Measurements from ENCODE around the gene DIP2C. TPM values are rescaled to one million over a fixed set of nuclear protein-coding genes. Genes with fewer than 3 reads are reported as not detected.

Gene DIP2C
- polyA plus RNA-seq, 1 of the 3 experiments (the other 2 are of a cell fraction), result 8.7 TPM

- Histone ChIP-seq H3K4me3 (ENCODE audit: low read depth in 2 of 2, low read length in 1 of 2) (no peak overlapping the region), H3K9me2 (no peaks in the 10 kb centered on the region), H3K79me2 (ENCODE audit: insufficient read depth) (peaks cover 57% of the 10 kb centered on the region), H3K4me1 (ENCODE audit: control insufficient read depth in 1 of 2, insufficient read depth in 2 of 2, low read depth in 1 of 2, low read length in 1 of 2) (peaks cover 18 to 24% of the 10 kb centered on the region in 2 experiments), H3K4me2 (no peak overlapping the region), H3F3A (replicated peaks; ENCODE audit: insufficient read depth) (peaks cover 10% of the 10 kb centered on the region), H3K9ac (no peak overlapping the region), H3K27ac (ENCODE audit: low read depth in 2 of 2, low read length in 1 of 2) (no peak overlapping the region), H3K27me3 (ENCODE audit: insufficient read depth) (no peaks in the 10 kb centered on the region), H3K36me3 (replicated peaks in 1 of 2; ENCODE audit: control insufficient read depth in 1 of 2, insufficient read depth in 2 of 2, low read length in 1 of 2) (no peaks in the 10 kb centered on the region), H3K9me3 (no peaks in the 10 kb centered on the region), H4K20me1 (ENCODE audit: insufficient read depth) (peaks cover 94% of the 10 kb centered on the region), H2AFZ (ENCODE audit: low read depth) (no peak overlapping the region)
- CTCF ChIA-PET, result interaction anchor here (0.7 kb wide), 1 partner anchor 38 kb away, joined by 3 read pairs; no protein-coding TSS in a partner anchor
- POLR2A ChIA-PET, result no interaction called here
- 96% methylated on average over 19 of the region's 20 CpGs for WGBS (ENCODE audit: low lambda C conversion rate)
- no peak for DNase-seq
- TF ChIP-seq SMC3 (IDR thresholded peaks at IDR 0.05; ENCODE audit: low read depth, low read length) (no peak), RFX5 (IDR thresholded peaks at IDR 0.05; ENCODE audit: low read length) (no peak), GABPA (IDR thresholded peaks at IDR 0.05; ENCODE audit: low read depth) (no peak), GATA2 (CRISPR knock-in tag; IDR thresholded peaks at IDR 0.05) (no peak), MEF2A (IDR thresholded peaks at IDR 0.05; ENCODE audit: borderline replicate concordance, low read depth) (no peak), SIN3A (IDR thresholded peaks at IDR 0.05; ENCODE audit: borderline replicate concordance, low read depth, low read length) (no peak), RAD21 (IDR thresholded peaks at IDR 0.05; ENCODE audit: low read length) (no peak), RXRA (IDR thresholded peaks at IDR 0.05; ENCODE audit: borderline replicate concordance, low read depth) (no peak), FOXJ3 (CRISPR knock-in tag; IDR thresholded peaks at IDR 0.05) (no peak)
- TF ChIP-seq, protein P1, sequence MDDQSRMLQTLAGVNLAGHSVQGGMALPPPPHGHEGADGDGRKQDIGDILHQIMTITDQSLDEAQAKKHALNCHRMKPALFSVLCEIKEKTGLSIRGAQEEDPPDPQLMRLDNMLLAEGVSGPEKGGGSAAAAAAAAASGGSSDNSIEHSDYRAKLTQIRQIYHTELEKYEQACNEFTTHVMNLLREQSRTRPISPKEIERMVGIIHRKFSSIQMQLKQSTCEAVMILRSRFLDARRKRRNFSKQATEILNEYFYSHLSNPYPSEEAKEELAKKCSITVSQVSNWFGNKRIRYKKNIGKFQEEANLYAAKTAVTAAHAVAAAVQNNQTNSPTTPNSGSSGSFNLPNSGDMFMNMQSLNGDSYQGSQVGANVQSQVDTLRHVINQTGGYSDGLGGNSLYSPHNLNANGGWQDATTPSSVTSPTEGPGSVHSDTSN (IDR thresholded peaks at IDR 0.05), result no peak
- TF ChIP-seq, protein P2, sequence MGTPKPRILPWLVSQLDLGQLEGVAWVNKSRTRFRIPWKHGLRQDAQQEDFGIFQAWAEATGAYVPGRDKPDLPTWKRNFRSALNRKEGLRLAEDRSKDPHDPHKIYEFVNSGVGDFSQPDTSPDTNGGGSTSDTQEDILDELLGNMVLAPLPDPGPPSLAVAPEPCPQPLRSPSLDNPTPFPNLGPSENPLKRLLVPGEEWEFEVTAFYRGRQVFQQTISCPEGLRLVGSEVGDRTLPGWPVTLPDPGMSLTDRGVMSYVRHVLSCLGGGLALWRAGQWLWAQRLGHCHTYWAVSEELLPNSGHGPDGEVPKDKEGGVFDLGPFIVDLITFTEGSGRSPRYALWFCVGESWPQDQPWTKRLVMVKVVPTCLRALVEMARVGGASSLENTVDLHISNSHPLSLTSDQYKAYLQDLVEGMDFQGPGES (IDR thresholded peaks at IDR 0.05; ENCODE audit: low read depth, low read length), result no peak
Observed at GRCh38 chr10:550665-551372, 138.6 kb downstream of the DIP2C start.

GRCh38 chr10:549391-549790 is 140.1 kb downstream of the DIP2C start:
- Histone ChIP-seq H3K9ac (no peak overlapping the region), H3K4me1 (ENCODE audit: control insufficient read depth in 1 of 2, insufficient read depth in 2 of 2, low read depth in 1 of 2, low read length in 1 of 2) (peaks cover 14 to 20% of the 10 kb centered on the region in 2 experiments; a peak in 3 of 4 replicates), H3F3A (replicated peaks; ENCODE audit: insufficient read depth) (peaks cover 5% of the 10 kb centered on the region), H3K79me2 (ENCODE audit: insufficient read depth) (peaks cover 46% of the 10 kb centered on the region), H3K27ac (ENCODE audit: low read depth in 2 of 2, low read length in 1 of 2) (no peak overlapping the region), H3K27me3 (ENCODE audit: insufficient read depth) (no peaks in the 10 kb centered on the region), H3K36me3 (replicated peaks in 1 of 2; ENCODE audit: control insufficient read depth in 1 of 2, insufficient read depth in 2 of 2, low read length in 1 of 2) (no peaks in the 10 kb centered on the region), H4K20me1 (ENCODE audit: insufficient read depth) (peaks cover 89% of the 10 kb centered on the region), H2AFZ (ENCODE audit: low read depth) (no peak overlapping the region), H3K4me3 (ENCODE audit: low read depth in 2 of 2, low read length in 1 of 2) (no peak overlapping the region), H3K9me2 (no peaks in the 10 kb centered on the region), H3K4me2 (no peak overlapping the region), H3K9me3 (no peaks in the 10 kb centered on the region)
- ChIA-PET POLR2A (no interaction called here), CTCF (interaction anchor here (1.2 kb wide), 1 partner anchor 38 kb away, joined by 3 read pairs; no protein-coding TSS in a partner anchor)
- TF ChIP-seq MEF2A (IDR thresholded peaks at IDR 0.05; ENCODE audit: borderline replicate concordance, low read depth), result no peak
- no peak for TF ChIP-seq SMC3 (IDR thresholded peaks at IDR 0.05; ENCODE audit: low read depth, low read length)
- no peak for TF ChIP-seq ELF1 (IDR thresholded peaks at IDR 0.05)
- TF ChIP-seq TEAD4 (IDR thresholded peaks at IDR 0.05; ENCODE audit: borderline replicate concordance, insufficient read depth), result no peak
- TF ChIP-seq CHD2 (IDR thresholded peaks at IDR 0.05; ENCODE audit: low read length, partially characterized antibody), result no peak
- no peak for TF ChIP-seq MXI1 (IDR thresholded peaks at IDR 0.05; ENCODE audit: low read depth, low read length)
- no peak for TF ChIP-seq FOSL2 (IDR thresholded peaks at IDR 0.05; ENCODE audit: borderline replicate concordance, low read depth)
- TF ChIP-seq NRF1 (IDR thresholded peaks at IDR 0.05; ENCODE audit: low read depth, low read length), result no peak
- TF ChIP-seq GATA2 (CRISPR knock-in tag; IDR thresholded peaks at IDR 0.05), result no peak
- TF ChIP-seq JUND (IDR thresholded peaks at IDR 0.05), result no peak
- TF ChIP-seq RFX5 (IDR thresholded peaks at IDR 0.05; ENCODE audit: low read length), result no peak
- TF ChIP-seq GABPA (IDR thresholded peaks at IDR 0.05; ENCODE audit: low read depth), result no peak
- DNase-seq, result no peak
- WGBS (ENCODE audit: low lambda C conversion rate), result 96% methylated on average over 10 of the region's 16 CpGs
